Neural crest cell (in vitro differentiated cells): Measurements from ENCODE around the gene OPN5. TPM values are rescaled to one million over a fixed set of nuclear protein-coding genes. Genes with fewer than 3 reads are reported as not detected.

Experiments used
- DNase-seq: peaks from one replicate; pipeline ENCODE4 v3.0.0; 2021; ENCODE audit warnings: low read depth, mixed read lengths, low spot score
- H3K27ac Mint-ChIP-seq: one replicate; pipeline ENCODE4 v1.8.0; 2021; ENCODE audit warnings: mild to moderate bottlenecking, mixed read lengths; ENCODE audit not compliant: unreplicated experiment
- H3K27me3 Mint-ChIP-seq: 2 replicates; pipeline ENCODE4 v1.8.0; 2021; ENCODE audit warnings: low read depth, mild to moderate bottlenecking, mixed read lengths
- H3K36me3 Mint-ChIP-seq: 2 replicates; pipeline ENCODE4 v1.8.0; 2021; ENCODE audit warnings: low read depth, mild to moderate bottlenecking, mixed read lengths
- H3K4me1 Mint-ChIP-seq: 2 replicates; pipeline ENCODE4 v1.8.0; 2021; ENCODE audit warnings: mixed read lengths
- H3K4me3 Mint-ChIP-seq: one replicate; pipeline ENCODE4 v1.8.0; 2021; ENCODE audit warnings: mild to moderate bottlenecking, mixed read lengths
- H3K9me3 Mint-ChIP-seq: 2 replicates; pipeline ENCODE4 v1.8.0; 2021; ENCODE audit warnings: mixed read lengths
- total RNA-seq: library from RNA; stranded (reverse); gene quantifications from 2 replicates; pipeline ENCODE4 v1.2.1, GENCODE V29; 2021
- TF ChIP-seq, protein P1 (sequence below): fragments of 200-600 bp; sonication (generic); conservative IDR thresholded peaks from 2 replicates; pipeline ENCODE4 v1.5.0; 2021; ENCODE audit warnings: antibody characterized with exemption, mild to moderate bottlenecking

Gene OPN5
- total RNA-seq, 1 donor from 2014 or later = not detected

DNA sequence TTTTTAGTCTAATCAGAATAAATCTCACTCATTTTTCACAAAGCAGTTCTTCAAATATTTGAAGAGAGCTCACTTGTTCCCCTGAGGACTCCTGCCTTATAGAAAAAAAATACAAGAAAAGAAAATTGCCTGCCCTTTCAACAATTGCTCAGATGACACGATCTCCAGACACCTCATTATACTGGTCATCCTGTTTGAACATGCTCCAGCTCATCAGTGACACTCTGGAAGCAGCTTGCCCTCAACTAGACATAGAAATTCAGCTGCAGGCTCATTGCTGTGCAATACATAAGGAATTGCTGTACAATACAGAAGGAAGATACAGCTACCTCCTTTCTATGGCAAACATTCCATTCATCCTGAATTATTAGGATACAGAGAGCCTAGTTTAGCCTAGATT lies 73.1 kb downstream of the OPN5 start:
- TF ChIP-seq, protein P1, sequence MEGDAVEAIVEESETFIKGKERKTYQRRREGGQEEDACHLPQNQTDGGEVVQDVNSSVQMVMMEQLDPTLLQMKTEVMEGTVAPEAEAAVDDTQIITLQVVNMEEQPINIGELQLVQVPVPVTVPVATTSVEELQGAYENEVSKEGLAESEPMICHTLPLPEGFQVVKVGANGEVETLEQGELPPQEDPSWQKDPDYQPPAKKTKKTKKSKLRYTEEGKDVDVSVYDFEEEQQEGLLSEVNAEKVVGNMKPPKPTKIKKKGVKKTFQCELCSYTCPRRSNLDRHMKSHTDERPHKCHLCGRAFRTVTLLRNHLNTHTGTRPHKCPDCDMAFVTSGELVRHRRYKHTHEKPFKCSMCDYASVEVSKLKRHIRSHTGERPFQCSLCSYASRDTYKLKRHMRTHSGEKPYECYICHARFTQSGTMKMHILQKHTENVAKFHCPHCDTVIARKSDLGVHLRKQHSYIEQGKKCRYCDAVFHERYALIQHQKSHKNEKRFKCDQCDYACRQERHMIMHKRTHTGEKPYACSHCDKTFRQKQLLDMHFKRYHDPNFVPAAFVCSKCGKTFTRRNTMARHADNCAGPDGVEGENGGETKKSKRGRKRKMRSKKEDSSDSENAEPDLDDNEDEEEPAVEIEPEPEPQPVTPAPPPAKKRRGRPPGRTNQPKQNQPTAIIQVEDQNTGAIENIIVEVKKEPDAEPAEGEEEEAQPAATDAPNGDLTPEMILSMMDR = no peak
- Mint-ChIP-seq H3K27me3 (no peaks in the 10 kb centered on the region), H3K27ac (no peak overlapping the region), H3K36me3 (no peaks in the 10 kb centered on the region), H3K4me1 (no peaks in the 10 kb centered on the region), H3K9me3 (no peaks in the 10 kb centered on the region), H3K4me3 (no peak overlapping the region)
- no peak for DNase-seq

GRCh38 chr6:47859175-47859574 lies 77.3 kb downstream of the OPN5 start:
- no peak for DNase-seq
- H3K27me3 Mint-ChIP-seq = no peaks in the 10 kb centered on the region
- TF ChIP-seq, protein P1 = no peak
- no peak overlapping the region for H3K27ac Mint-ChIP-seq
- no peaks in the 10 kb centered on the region for H3K4me1 Mint-ChIP-seq
- H3K36me3 Mint-ChIP-seq = no peaks in the 10 kb centered on the region
- no peaks in the 10 kb centered on the region for H3K9me3 Mint-ChIP-seq
- no peak overlapping the region for H3K4me3 Mint-ChIP-seq

DNA sequence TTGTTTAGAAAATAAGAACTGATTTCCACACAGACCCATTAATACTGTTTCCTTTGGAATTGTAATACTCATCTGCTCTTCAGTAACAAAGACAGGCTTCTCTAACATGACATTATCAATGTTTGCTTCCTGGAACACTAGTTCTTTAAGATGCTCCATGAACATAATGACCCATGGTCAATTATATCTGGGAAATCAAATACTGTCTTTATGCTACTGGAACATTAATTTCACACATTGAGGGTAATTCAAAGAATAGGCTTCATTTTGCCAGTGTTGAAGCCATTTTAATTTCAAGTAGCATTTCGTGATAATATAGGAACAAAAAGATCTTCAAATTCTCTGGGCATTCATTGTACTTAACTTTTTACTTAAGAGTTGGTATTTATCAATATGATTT lies 80.9 kb downstream of the OPN5 start:
- no peak overlapping the region for H3K4me3 Mint-ChIP-seq
- no peak for DNase-seq
- H3K36me3 Mint-ChIP-seq = no peaks in the 10 kb centered on the region
- TF ChIP-seq, protein P1 = no peak
- H3K4me1 Mint-ChIP-seq = no peaks in the 10 kb centered on the region
- no peaks in the 10 kb centered on the region for H3K27me3 Mint-ChIP-seq
- no peaks in the 10 kb centered on the region for H3K9me3 Mint-ChIP-seq
- H3K27ac Mint-ChIP-seq = no peak overlapping the region

GRCh38 chr6:47865206-47865605 lies 83.4 kb downstream of the OPN5 start:
- Mint-ChIP-seq H3K36me3 (no peaks in the 10 kb centered on the region), H3K27me3 (no peaks in the 10 kb centered on the region), H3K9me3 (no peaks in the 10 kb centered on the region), H3K27ac (no peak overlapping the region), H3K4me1 (no peaks in the 10 kb centered on the region), H3K4me3 (no peak overlapping the region)
- TF ChIP-seq, protein P1 = no peak
- no peak for DNase-seq

- H3K4me1 Mint-ChIP-seq = no peaks in the 10 kb centered on the region
- no peak for DNase-seq
- peaks cover 3% of the 10 kb centered on the region for H3K9me3 Mint-ChIP-seq
- H3K27ac Mint-ChIP-seq = no peak overlapping the region
- no peak overlapping the region for H3K4me3 Mint-ChIP-seq
- no peaks in the 10 kb centered on the region for H3K36me3 Mint-ChIP-seq
- H3K27me3 Mint-ChIP-seq = no peaks in the 10 kb centered on the region
- TF ChIP-seq, protein P1 = no peak
Measured at GRCh38 chr6:47875593-47875992, 93.8 kb downstream of the OPN5 start.

Other genes with a start within 250 kb of the OPN5 start
- not detected in 2 replicates for gene ADGRF4, start 83.5 kb upstream of the OPN5 start, total RNA-seq